Stimulated activated CD8-positive, alpha-beta memory T cell treated with anti-CD3 and anti-CD28 coated beads, Interleukin-2, amount 100 ng/mL, for 48 hours (primary cell): ENCODE measurements around the gene JPH2.

ENCODE experiments used
- DNase-seq, 2 donors: peaks; one replicate each; pipeline ENCODE4 v3.0.0-alpha.2; 2020; ENCODE audit warnings: low read depth in 2 of 2

The JPH2 gene

GRCh38 chr20:44125332-44126127, 61.5 kb downstream of the JPH2 start:
- DNase-seq, result no peak

DNA sequence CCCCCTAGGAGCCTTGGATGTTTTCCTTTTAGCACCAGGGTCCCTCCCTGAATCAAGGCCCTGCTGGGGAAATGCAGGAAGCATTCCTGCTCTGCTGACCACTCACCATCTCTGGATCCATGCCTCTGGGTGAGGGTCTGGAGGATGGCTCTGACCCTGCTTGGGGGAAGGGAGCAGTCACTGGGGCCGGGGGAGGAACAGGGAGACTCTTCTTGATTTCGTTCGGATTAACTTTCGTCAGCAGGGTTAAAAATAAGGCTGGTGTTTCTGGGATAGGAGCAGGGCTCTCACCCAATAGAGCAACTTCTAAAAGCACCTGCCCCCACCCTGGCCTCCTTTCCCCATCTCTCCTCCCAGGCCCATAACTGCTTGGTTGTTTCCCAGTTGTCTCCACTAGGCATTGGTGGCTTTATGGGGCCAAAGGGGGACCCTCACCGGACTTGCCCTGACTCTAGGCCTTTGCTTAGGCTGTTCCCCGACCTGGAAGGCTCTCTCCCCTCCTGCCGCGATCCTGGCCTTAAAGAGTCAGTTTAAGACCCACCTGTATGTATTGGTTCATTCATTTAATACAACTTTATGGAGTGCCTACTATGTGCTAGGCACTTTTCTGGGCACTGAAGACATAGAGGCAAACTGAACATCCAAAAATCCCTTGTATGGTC, 63.0 kb downstream of the JPH2 start:
- DNase-seq, result no peak

- no peak for DNase-seq
Measured at GRCh38 chr20:44123251-44123650, 63.7 kb downstream of the JPH2 start.

GRCh38 chr20:44120676-44121425, 66.1 kb downstream of the JPH2 start:
- DNase-seq, result no peak

- no peak for DNase-seq
Measured at GRCh38 chr20:44118185-44119033, 68.6 kb downstream of the JPH2 start.

GRCh38 chr20:44117296-44118184, 69.4 kb downstream of the JPH2 start:
- no peak for DNase-seq

DNA sequence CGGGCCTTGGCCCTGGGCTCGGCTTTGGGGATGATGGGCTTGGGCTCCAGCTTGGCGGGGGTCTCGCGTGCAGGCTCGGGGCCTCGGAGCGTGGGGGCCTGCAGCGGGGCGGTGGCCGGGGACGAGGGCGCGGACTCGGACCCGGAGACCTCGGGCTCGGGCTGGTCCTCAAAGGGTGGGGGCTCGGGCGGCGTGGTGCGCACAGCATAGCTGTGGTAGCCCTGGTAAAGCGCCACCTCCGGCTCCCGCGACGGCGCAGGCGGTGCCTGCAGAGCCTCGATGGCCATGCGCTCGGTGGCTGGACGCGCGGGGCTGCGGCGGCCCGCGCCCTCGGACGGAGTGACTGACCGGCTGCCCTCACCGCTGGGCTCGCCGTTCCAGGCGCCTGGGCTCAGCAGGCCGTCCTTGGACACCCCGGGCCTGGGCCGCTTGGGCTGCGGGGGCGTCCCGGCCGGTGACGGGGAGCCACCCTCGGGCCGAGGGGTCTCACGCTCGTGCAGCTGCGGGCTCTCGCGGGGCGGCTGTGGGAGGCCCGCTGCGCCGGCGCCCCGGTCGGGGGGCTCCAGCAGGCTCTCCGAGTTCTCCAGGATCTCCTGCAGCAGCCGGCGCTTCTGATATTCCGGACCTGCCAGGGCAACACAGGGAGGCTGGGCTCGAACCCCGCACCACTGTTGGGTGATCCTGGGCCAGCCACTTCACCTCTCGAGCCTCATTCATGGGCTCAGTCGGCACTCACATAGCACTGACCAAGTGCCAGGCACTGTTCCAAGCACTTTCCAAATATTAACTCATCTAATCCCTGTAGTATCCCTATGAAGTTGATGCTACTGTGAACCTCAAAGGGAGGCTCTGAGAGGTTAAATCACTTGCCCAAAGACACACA, 71.0 kb downstream of the JPH2 start:
- no peak for DNase-seq

- DNase-seq, result no peak
Measured at GRCh38 chr20:44115181-44115580, 71.8 kb downstream of the JPH2 start.

DNA sequence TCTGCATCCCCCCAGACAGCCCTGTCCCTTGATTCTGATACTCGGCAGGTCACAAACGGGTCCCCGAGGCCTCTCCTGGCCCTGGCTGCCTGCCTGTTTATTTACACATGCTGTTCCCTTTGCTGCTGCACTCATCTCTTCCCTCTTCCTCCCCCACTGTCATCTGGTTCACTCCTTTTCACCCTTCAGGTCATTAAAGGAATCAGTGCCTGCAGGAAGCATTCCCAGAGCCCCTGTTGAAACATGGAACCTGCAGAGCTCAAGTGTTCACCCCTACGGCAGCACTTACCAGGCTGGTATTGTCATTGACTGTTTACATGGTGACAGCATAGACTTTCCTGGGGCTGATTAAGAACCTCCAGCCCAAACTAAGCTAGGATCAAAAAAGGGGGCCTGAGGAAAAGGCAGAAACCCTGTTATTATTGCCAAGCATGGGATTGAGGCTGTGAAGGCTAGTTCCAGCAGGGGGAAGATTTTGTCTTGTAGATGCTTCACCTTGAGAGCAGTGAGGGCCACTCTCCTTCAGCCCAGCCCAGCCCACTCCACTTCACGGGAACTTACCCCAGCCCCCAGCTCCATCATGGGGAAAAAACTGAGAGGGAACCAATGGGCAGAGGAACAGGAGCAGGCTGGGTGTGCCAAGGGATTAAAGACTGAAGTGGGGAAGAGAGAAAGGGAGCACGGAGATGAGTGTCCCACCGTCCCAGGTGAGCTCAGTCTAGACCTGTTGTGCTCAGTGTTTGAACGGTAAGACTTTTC, 73.2 kb downstream of the JPH2 start:
- no peak for DNase-seq

DNA sequence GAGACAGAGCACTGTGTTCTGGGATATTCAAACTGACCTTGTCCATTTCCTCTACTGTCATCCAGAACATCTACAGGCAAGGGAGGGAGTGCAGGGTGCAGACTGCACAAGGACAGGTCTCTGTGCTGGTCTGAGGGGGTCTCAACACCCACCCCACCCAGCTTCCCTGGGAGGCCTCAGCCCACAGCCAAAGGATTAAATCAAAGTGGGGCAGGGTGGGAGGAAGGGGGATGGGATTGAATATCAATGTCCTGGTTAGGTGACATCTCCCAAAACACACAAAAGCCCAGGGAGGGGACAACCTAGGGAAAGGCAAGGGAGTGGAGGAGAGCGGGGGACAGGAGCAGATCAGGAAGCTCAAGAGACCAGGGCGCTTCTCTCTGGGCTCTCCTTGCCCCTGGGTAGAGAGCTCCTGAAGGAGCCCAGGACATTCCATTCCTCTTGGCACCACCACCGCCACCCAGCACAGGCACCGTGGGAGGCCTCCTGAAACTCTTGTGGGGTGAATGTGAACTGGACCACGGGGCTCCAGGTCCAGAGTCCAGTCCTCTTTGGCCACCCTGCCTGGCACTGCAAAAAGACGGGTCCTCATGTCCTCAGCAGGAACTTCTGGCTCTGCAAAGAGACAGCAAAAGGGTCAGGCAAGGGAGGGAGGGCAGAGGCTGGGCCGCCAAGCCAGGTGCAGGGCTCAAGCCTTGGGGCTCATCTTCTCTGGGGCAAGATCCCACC, 73.9 kb downstream of the JPH2 start:
- DNase-seq, result no peak

- no peak for DNase-seq
Measured at GRCh38 chr20:44112456-44112855, 74.5 kb downstream of the JPH2 start.

GRCh38 chr20:44111712-44112335, 75.2 kb downstream of the JPH2 start:
- no peak for DNase-seq

DNA sequence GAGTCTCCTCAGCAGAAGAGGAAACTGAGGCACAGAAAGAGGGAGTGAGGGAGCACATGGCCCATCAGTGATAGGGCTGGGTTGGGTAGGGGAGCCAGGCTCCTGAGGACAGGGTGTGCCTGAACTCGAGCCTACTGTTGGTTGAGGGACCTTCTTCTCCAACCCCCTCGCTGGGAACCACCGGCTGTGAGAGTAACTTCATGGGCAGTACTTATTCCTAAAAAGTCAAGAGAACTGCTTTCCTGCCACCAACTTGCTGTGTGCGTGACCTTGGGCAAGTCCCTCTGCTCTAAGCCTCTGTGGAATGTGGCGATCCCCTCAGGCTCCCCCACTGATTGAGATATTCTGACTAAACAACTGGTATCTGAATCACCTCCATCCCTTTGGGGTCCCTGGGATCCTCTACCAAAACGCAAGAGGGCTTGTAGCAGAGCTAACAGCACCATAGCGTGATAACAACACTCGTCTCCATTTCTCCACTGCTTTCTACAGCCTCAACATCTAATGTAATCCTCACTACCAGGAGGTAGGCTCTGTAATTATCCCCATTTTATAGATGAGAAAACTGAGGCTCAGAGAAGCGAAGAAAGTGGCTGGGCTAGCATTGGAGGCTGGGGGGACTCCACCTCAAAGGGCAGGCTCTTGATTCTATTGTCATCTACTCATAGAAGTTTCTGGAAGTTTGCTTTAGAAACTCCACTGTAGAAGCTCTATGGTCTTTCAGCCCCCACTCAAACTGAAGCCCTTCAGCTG, 76.0 kb downstream of the JPH2 start:
- no peak for DNase-seq

DNA sequence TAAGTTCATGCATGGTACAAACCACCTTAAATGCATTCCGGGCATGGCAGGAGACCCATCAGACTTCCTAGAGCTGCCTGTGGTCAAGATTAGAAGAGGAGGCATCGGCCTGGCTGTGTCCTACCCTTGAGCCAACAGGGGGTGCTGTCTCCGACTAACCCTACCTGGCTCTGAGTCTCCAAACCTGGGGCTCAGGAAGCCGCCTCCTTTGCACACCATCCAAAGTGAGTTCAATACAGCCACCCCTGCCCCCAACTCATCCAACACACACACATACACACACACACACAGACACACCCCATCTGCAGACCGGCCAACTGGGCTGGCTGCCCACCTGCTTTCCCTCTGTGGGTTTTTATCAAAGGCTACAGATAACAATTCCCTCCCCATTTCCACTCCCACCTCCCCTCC, 77.0 kb downstream of the JPH2 start:
- no peak for DNase-seq

DNA sequence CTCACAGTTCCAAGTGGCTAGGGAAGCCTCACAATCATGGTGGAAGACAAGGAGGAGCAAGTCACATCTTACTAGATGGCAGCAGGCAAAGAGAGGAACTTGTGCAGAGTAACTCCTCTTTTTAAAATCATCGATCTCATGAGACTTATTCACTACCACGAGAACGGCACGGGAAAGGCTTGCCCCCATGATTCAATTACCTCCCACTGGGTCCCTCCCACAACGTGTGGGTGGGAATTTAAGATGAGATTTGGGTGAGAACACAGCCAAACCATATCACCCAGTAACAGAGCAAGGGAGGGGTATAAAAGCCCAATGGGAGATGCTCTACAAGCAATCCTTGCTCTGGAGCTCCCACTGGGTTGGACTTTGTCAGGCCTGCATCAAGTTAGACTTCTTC, 80.4 kb downstream of the JPH2 start:
- DNase-seq, result no peak

- no peak for DNase-seq
Measured at GRCh38 chr20:44104798-44105517, 82.0 kb downstream of the JPH2 start.
